GM21360 (cell line): Measurements from ENCODE around the gene ATP9B.

ENCODE experiments used
- ATAC-seq: cut with Tn5 transposase; IDR thresholded peaks from one replicate; pipeline ENCODE4 v1.9.1; 2021; ENCODE audit warnings: mild to moderate bottlenecking, moderate library complexity; ENCODE audit not compliant: unreplicated experiment

Gene ATP9B

DNA sequence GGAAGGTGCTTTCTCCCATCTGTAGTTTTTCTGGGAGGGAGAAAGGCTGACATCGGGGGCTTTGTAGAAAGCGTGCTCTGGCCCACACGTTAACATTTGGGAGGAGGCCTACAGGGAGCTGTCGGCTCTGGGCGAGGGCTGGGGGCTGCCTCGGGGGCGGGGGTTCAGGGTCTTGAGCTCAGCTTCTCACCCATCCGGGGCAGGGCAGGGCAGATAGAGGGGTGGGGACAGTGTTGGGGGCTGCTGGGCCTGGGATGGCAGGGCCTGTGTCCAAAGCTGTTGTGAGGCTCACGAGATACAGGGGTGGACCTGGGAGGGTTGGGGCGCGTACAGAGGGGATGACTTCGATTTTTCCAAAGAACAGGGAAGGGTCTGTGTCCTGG, 353.6 kb downstream of the ATP9B start:
- no peak for ATAC-seq

DNA sequence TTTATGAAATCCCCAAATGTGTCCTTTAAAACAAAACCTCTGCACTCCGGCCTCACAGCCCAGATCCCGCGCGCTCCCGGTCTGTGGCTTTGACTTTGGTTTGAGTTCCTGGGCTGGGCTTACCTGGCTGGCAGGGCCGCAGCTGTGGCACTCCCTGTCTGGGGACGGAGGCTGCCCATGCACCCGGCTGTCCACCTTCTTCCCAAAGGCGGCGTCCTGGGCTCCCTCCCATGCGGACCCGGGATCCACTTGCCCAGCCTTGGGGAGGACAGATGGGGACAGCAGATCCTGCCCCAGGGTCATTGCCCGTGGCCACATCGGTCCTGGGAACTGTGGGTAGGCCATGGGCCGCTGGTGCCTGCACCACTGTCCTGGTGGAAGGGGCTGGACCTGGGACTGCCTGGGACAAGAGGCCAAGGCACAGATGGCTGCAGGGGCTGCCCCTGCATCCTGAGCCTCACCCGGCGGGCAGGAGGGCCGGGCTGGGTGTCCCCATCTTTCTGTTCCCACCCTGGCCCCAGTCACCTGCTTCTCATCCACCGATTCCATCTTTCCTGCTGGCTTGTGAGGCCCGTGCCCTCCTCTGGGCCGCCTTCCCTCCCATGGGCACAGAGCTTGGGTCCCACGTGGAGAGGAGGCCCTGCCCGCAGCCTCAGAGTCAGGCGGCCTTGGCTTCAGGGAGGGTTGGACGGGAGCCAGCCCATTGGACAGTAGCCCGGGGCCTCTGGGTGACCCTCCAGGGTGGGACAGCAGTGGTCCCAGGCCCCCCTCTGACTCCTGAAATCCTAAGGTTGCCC, 354.2 kb downstream of the ATP9B start:
- no peak for ATAC-seq

DNA sequence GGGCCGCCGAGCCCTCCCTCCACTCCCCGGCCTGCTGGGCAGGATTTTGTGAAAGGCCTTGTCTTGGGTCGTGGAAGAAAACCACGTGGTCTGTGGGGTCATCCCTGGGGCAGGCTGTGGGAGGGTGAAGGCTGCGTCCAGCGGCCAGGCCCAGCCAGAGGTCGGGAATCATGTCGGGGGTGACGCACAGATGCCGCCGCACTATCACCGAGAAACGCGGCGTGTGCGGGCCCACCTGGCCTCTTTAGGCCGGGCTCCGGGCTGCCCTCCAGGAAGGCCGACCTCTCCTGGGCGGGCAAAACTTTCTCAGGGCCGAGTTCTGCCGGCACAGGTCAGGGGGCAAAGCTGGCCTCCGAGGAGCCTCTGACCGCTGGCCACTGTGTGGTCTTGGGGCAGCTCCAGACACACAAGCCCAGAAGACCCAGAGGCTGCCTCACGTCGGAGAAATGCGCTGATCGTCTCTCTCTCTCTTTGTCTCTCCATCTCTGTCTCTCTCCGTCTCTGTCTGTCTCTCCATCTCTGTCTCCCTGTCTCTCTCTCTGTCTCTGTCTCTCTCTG, 354.9 kb downstream of the ATP9B start:
- ATAC-seq: no peak

DNA sequence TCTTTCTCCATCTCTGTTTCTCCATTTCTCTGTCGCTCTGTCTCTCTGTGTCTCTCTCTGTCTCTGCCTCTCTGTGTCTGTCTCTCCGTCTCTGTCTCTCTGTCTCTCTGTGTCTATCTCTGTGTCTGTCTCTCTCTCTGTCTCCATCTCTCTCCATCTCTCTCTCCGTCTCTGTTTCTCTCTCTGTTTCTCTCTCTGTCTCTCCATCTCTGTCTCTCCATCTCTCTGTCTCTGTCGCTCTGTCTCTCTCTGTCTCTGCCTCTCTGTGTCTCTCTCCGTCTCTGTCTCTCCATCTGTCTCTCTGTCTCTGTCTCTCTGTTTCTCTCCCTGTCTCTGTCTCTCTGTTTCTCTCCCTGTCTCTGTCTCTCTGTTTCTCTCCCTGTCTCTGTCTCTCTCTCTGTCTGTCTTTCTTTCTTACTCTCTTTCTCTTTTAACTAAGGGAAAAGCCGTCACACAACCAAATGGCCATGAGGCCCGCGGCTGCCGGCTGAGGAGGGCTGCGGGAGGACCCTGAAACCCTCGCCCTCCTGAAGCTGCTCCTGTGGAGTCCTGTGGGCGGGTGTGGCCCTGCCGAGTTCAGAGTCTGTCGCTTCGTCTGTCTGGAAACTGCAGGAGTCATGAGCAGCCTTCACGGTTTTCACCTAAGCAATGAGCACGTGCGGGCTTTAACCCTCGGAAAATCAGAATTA, 355.8 kb downstream of the ATP9B start:
- ATAC-seq: no peak

DNA sequence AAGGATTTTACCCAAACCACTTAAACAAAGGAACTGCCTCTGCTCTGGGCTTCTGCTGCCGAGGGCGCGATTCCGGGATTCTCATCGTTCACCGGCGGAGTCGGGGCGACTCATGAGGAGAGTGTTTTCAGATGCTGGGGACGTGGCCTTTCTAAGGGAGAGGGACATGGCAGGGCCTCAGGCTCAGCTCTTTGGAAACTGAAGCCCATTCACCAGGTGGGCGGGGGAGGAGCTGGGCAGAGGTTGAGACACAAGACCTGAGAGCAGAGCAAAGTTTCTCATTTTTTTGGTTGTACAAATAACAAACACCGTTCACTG, 356.3 kb downstream of the ATP9B start:
- no peak for ATAC-seq

DNA sequence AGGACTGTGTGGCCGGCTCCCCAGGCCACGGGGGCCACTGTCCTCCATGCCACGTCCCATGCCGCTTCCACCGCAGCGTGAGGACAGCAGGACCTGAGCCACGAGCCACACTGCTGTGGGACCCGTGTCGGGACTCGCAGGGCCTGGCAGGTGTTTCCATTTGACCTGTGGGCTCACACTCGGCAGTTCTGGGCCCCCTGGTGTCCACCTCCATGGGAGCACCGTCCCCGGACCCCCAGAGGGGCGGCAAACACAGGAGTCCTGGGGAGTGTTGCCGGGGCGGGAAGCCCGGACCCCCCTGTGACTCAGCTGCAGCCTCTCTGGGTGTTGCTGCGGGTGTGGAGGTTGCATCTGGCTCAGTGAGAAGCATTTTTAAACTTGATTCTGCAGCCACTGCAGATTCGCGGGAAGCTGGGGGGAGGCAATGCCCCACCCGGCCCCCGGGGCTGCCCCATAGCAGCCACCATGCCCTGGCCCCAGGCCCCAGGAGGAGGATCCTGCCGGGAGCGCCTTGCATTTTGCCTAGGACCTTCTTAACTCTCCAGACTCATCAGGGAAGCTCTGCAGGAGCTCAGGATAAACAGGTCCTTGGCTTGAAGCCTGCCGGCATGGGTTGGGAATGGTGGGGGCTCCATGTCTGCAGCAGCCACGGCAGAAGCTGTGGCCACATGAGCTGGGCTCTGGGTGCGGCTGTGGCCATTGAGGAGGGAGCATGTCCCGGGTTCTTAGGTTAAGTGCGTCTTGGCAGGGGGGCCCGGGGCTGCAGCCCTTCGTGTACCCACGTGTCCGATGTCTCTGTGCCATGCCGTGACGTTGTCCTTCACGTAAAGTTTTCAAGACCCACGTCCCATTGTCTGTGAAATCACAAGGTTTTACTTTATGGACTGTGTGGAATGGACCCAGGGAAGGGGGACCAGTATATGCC, 357.4 kb downstream of the ATP9B start:
- ATAC-seq: no peak

DNA sequence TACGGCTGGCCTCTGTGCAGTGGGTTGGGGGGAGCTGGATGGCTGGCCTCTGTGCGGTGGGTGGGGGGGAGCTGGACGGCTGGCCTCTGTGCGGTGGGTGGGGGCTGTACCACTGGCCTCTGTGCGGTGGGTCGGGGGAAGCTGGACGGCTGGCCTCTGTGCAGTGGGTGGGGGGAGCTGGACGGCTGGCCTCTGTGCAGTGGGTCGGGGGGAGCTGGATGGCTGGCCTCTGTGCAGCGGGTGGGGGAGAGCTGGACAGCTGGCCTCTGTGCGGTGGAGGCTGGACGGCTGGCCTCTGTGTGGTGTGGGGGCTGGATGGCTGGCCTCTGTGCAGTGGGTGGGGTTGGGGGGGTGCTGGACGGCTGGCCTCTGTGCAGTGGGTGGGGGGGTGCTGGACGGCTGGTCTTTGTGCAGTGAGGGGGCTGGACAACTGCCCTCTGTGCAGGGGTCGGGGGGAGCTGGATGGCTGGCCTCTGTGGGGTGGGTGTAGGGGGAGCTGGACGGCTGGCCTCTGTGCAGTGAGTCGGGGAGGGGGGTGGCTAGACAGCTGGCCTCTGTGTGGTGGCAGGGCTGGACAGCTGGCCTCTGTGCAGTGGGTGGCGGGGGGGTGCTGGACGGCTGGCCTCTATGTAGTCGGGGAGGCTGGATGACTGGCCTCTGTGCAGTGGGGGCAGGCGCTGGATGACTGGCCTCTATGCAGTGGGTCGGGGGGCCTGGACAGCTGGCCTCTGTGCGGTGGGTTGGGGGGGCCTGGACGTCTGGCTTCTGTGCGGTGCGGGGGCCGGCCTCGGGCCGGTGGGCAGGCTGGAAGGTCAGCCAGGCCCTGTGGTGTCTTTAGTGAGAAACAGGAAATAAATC, 358.4 kb downstream of the ATP9B start:
- no peak for ATAC-seq
